HG02678 (cell line): ENCODE measurements around the gene ACADS.

Source experiments
- ATAC-seq: cut with Tn5 transposase; IDR thresholded peaks from one replicate; pipeline ENCODE4 v1.9.1; 2021; ENCODE audit warnings: mild to moderate bottlenecking, moderate library complexity; ENCODE audit not compliant: unreplicated experiment

Gene ACADS

GRCh38 chr12:120725659-120726509, at the start of gene ACADS:
Gene ACADS, plus strand, starts transcription at chr12:120725826. Its CDS starts 60 bp downstream, at chr12:120725886.
- peak; percentile 98 for ATAC-seq

- peak; percentile 52 for ATAC-seq
Measured at GRCh38 chr12:120677765-120678473, 47.7 kb upstream of the ACADS start.

- ATAC-seq, result peak; percentile 4
Measured at GRCh38 chr12:120678572-120678971, 47.1 kb upstream of the ACADS start.

- ATAC-seq, result no peak
Measured at GRCh38 chr12:120680165-120680738, 45.4 kb upstream of the ACADS start.

- ATAC-seq, result no peak
Measured at GRCh38 chr12:120684523-120684932, 41.1 kb upstream of the ACADS start.

- no peak for ATAC-seq
Measured at GRCh38 chr12:120685522-120685921, 40.1 kb upstream of the ACADS start.

GRCh38 chr12:120686151-120686689, 39.4 kb upstream of the ACADS start:
- ATAC-seq, result peak; percentile 72

- peak; percentile 65 for ATAC-seq
Measured at GRCh38 chr12:120686690-120687577, 38.7 kb upstream of the ACADS start, which contains the start of gene MLEC. Gene MLEC, plus strand, starts transcription at chr12:120687149. Its CDS starts 148 bp downstream, at chr12:120687297.

- ATAC-seq, result no peak
Measured at GRCh38 chr12:120687578-120688289, 37.9 kb upstream of the ACADS start.

GRCh38 chr12:120688527-120689071, 37.0 kb upstream of the ACADS start:
- no peak for ATAC-seq

- no peak for ATAC-seq
Measured at GRCh38 chr12:120689397-120690082, 36.1 kb upstream of the ACADS start.

- ATAC-seq, result no peak
Measured at GRCh38 chr12:120690083-120690450, 35.6 kb upstream of the ACADS start.

GRCh38 chr12:120690978-120691377, 34.6 kb upstream of the ACADS start:
- no peak for ATAC-seq

- no peak for ATAC-seq
Measured at GRCh38 chr12:120692524-120693033, 33.0 kb upstream of the ACADS start.

- ATAC-seq, result no peak
Measured at GRCh38 chr12:120693848-120694247, 31.8 kb upstream of the ACADS start.

- no peak for ATAC-seq
Measured at GRCh38 chr12:120696626-120697025, 29.0 kb upstream of the ACADS start.

- no peak for ATAC-seq
Measured at GRCh38 chr12:120697344-120697743, 28.3 kb upstream of the ACADS start.

- ATAC-seq, result no peak
Measured at GRCh38 chr12:120698665-120699064, 27.0 kb upstream of the ACADS start.

- ATAC-seq, result no peak
Measured at GRCh38 chr12:120699553-120699952, 26.1 kb upstream of the ACADS start.
